DMS 273 treated with DMSO at 0.1 percent for 48 hours (cell line): ENCODE measurements around the gene DCTN2.

Source experiments
- DNase-seq: peaks from one replicate; lab custom pipeline; 2025; lab: John Stamatoyannopoulos, UW

DCTN2 gene

DNA sequence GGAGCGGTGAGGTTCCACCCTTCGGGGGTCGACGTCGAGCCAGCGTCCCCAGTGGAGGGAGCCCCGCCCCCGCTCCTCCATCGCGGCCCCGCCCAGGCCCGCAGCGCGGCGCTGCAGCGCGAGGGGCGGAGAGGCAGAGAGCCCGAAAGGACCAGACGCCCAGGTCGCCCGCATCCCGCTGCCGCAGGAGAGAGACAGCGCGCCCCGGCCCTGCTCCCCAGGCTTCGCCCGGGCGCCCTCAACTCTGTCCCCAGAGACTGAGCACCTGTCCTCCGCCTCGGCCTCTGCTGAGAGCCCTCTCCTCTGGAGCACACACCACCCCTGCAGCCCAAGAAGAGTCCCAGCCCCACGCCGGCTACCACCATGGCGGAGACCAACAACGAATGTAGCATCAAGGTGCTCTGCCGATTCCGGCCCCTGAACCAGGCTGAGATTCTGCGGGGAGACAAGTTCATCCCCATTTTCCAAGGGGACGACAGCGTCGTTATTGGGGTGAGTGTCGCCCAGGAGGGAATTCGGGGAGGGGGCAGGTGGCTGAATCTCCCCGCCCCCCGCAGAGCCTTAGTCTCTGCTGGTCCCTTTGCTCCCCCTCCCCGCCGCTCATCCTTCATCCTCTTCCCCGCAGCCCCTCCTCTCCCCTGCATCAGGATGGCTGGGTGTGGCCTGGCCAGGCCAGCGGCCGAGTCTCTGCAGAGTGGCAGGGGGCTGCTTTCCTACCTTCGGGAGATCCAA lies 3.1 kb upstream of the DCTN2 start, which contains the start of gene KIF5A:
Gene KIF5A, plus strand, starts transcription at position 136 of the 732 bp plus-strand sequence. Its CDS starts 228 bp downstream, at position 364.
- no peak for DNase-seq

DNA sequence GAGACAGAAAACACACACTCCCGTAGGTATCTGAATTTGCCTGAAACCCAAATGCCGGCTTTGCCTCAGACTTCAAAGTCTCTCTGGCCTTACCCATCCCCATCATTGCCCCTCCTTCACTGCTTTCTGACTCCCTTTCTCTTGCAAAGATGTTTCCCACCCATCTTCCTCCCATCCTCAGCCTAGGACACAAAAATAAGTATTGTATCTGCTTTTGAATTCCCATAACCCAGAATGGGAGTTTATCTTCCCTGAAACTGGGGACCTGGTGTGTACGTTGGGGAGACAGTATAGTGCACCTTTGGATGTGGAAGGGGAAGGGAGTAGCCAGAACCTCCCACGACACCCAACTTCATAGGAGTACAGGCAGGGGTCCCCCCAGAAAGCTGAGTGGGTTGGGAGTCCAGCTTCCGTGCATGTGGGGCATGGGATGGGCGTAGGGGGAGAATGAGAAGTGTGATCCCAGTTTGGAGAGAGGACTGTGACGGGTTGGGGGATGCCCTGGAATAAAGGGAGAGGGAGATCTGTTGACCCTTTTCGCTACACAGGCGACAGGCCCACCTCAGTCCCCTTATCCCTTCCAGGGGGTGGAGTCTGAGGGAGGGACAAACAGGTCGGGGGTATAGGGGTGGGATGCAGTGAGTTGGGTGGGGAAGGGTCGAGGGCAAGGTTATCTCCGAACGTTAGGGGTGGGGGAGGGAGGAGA lies 2.4 kb upstream of the DCTN2 start:
- DNase-seq, result no peak

DNA sequence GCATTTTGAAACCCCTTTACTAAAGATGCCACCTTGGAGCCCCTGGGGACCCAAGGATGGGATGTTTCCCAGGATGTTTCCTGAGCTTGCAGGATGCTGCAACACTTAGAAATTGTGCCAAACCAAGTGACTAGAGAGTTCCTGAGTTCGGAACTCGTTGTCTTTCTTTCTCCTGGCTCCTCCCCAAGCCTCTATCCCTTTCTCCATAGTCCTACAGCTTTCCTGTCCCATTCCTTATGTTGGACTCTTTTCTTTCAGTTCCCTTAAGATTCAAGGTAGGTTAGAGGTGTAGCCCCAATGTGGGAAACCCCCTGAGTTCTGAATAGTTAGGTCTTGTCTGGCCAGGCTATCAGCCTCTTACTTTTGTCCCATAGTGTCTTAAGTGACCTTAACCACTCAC lies 1.5 kb upstream of the DCTN2 start:
- no peak for DNase-seq

GRCh38 chr12:57548013-57548315 lies 972 bp upstream of the DCTN2 start:
- no peak for DNase-seq

- no peak for DNase-seq
These were observed 458 bp upstream of the DCTN2 start for GRCh38 chr12:57547288-57548012.

- no peak for DNase-seq
These were observed 1.1 kb downstream of the DCTN2 start for GRCh38 chr12:57545809-57546437.

DNA sequence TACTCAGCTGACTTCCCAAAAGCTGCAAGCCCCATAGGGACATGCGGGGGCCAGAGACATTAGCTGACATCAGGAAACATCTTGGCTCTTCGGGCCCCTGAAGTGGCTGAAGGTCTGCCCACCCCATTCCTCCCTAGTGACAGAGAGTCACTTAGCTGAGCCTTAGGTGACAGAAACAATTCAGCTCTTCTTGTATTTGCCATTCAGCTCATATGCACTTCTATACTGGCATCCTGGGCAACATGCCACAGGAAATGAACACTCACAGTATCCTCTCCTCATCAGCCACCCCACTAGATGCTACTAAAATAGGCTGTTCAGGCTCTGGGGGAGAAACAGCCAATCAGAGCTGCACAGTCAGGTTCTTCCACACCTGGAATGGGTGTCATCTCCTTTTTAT lies 3.4 kb downstream of the DCTN2 start:
- DNase-seq, result no peak

GRCh38 chr12:57541717-57542116 lies 5.3 kb downstream of the DCTN2 start:
- DNase-seq, result no peak

DNA sequence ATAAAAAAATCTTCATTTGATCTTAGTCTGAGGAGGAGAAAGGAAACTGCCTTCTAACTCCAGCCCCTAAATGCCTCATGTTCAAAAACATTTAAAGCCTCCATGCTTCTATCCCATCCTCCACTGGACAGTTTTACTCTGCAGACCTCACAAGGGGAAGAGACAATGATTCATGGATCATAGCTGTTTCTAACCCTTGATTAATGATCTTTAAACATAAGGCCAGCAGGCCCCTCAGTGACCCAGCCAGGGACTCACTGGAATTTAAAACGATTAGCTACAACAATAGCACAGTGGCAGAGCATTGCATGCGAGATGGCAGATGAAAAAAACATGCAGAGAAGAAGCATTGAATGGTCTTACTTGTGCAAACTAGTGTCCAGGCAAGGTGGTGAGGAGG lies 6.0 kb downstream of the DCTN2 start:
- no peak for DNase-seq

- no peak for DNase-seq
These were observed 7.7 kb downstream of the DCTN2 start for GRCh38 chr12:57539134-57539768.

DNA sequence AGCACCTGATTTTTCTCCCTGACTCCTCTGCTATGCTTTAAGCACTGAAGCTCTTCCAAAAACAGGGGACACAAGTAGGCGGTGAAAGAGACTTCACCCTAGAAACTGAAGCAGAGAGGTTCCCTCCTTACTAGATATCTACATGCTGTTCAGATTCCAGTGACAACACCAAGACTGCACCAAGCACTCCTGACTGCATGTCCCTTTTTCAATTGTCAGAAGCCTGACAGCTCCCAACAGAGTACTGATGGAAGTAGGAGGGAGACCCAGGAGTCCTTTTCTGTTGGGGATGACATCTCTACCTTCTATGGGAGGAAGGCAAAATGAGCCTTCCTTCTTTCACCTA lies 10.4 kb downstream of the DCTN2 start:
- no peak for DNase-seq

DNA sequence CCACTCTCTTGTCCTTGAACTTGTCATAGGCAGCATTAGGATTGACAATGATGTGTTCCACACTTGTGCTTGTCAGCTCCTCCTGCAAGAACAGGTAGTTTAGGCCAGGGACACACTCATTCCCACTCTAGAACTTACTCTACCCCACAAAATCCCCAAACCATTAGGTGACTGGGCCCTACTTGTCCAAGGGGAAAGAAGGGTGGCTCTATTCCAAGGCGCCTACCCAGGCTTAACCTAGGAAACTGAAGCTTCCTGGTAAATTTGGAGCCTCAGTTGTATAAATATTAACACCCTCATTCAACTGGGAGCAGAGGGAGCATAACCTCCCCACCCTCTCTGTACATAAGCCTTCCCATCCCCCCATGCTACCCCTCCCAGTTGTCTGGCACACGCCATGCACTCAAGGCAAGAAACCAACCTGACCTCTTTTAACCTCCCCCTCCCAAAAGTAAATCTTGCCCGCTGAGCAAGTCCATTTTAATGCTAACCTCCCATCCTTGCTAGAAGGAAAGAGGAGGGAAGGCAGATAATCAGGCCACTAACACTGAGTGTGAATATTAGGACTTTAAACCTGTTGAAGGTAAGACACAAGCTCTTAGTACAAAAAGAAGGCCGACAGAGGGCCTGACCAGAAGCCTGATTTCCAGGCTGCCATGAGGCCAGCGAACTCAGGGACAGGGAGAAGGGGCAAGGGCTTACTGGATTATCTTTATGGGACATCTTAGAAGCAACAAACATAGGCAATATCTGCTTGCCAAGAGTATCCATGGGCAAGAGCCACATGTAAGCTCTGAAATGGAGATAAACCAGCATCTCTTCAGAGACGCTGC lies 11.0 kb downstream of the DCTN2 start:
- no peak for DNase-seq

DNA sequence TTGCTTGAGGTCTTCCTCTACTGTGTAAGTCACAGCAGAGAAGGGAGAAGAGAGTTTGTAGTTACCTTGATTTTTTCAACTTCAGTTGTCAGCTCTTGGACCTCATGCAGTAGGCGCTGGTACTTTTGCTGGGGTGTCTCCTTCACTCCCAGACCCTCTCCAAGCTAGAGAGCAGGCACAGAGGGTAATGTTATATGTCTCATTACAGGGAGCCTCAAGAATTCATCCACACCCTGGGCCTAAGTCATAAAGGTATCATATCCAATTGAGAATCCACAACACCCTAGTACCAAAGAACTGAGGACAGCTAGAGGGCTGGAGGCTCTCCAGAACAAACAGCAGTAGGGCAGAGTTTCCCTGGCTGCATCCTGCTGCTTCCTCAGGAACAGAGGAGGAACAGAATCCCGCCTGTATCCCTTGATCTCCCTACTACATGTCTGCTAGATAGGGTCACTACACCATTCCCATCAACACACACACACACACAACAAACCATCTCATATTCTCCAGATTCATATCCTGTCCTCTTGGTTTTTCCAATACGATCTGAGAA lies 11.9 kb downstream of the DCTN2 start:
- no peak for DNase-seq

- no peak for DNase-seq
These were observed 12.7 kb downstream of the DCTN2 start for GRCh38 chr12:57534250-57534649.

- no peak for DNase-seq
These were observed 13.9 kb downstream of the DCTN2 start for GRCh38 chr12:57533108-57533507.

- no peak for DNase-seq
These were observed 15.2 kb downstream of the DCTN2 start for GRCh38 chr12:57531836-57532235.

DNA sequence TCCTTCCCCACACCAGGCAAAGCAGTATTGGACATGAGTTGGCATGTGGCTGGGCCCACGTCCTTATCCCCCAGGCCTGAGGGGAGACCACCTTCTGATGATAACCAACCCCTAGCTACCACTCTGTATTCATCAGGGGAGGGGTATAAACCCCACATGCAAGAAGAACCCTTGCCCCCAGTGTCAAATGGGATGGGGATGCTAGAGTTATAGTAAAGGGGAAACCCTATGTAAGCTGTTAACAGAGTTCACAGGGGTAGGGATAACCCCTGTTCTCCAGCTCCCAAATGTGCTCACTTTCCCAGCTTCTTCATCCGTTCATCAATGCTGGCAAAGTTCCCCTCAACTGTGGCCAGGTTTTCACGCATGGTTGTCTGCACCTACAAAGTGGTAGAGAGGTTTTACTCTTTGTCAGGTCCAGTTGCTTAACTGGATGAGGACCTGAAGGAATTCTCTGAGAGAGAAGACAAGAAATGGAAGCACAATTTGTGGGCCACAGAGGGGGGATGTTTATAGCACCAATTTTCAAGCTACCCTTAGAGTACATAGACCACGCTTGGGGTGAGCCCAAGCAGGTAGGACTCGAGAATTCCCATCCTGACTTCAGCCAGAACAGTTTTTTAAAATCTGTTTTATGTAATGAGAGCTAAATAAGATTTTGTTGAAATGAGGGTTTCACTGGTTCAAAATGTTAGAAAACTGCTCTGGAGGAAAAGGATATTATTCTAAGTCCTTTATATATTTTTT lies 16.4 kb downstream of the DCTN2 start:
- no peak for DNase-seq

- DNase-seq, result no peak
These were observed 17.2 kb downstream of the DCTN2 start for GRCh38 chr12:57529831-57530230.

DNA sequence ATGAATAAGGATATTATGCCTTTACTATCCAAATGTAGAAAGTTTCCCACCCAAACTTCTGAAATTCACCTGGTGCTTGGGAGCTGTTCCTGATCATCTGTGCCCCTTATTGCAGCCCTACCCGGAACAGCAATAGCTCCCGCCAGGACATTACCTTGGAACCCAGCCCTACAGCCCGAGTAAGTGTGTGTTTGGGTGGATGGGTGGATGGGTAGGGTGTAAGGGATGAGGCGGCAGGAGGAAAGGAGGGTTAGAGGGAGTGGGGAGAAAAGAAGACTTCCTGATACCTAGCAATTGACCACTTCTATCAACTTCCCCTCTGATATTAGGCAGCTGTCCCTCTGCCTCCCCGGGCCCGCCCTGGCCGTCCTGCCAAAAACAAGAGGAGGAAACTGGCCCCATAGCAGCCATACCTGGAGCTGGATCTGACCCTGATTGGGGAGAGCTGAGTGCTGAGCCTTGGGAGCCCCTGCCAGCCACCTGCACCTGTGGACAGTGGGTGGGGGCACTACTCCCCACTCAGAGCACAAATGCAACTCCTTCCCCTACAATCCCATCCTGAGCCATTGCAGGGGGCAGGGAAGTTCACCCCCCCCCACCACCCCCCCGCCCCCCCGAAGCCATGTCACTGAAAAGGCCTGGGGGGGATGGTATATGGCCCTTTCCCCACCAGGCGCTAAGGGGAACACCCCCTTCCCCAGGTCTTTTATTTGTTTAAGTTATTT lies 18.0 kb downstream of the DCTN2 start:
- DNase-seq, result no peak

DNA sequence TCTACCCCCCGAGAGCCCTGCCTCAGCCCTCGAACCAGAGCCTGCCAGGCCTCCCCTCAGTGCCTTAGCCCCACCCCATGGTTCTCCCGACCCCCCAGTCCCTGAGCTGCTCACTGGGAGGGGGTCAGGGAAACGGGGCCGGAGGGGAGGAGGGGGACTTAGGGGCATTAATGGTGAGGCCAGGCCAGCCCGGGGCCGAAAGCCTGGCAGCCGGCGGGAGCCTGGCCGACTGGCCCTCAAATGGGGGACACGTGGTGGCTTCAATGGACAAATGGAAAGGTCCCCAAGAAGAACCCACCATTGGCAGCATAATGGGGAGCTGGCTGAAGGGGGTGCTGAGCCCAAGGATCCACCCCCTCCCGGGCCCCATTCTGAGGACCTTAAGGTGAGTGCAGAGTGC lies 18.8 kb downstream of the DCTN2 start:
- no peak for DNase-seq
